Esophagus muscularis mucosa (tissue), 4 donors: ENCODE data around the gene WTAP. TPM values are rescaled to one million over a fixed set of nuclear protein-coding genes. Genes with fewer than 3 reads are reported as not detected.
A peak's percentile ranks its signal among the peaks of the same experiment; 100 is the strongest.

Source experiments
- DNase-seq: peaks from one replicate; pipeline ENCODE4 v3.0.0-alpha.2; 2017; ENCODE audit errors: extremely low spot score
- H3K27ac ChIP-seq, 4 donors: fragments of 200-600 bp; sonication (generic); replicated peaks in 1 of 4; 1 replicate in 3 of 4; 2 replicates in 1 of 4; pipeline ENCODE4 v1.5.1; 2016 to 2019; ENCODE audit warnings: mild to moderate bottlenecking in 1 of 4
- H3K27me3 ChIP-seq, 4 donors: fragments of 200-600 bp; sonication (generic); one replicate each; pipeline versions ENCODE4 v1.5.1 to v1.6.0; 2016 to 2019
- H3K36me3 ChIP-seq, 4 donors: fragments of 200-600 bp; sonication (generic); one replicate each; pipeline ENCODE4 v1.5.1; 2016 to 2019
- H3K4me1 ChIP-seq, 4 donors: fragments of 200-600 bp; sonication (generic); one replicate each; pipeline ENCODE4 v1.5.1; 2016 to 2019
- H3K4me3 ChIP-seq, 4 donors: fragments of 200-600 bp; sonication (generic); 1 replicate in 2 of 4; 2 replicates in 2 of 4; pipeline ENCODE4 v1.5.1; 2016 to 2019; ENCODE audit warnings: mild to moderate bottlenecking in 4 of 4, moderate library complexity in 1 of 4
- H3K9me3 ChIP-seq, 4 donors: fragments of 200-600 bp; sonication (generic); 1 replicate in 3 of 4; 2 replicates in 1 of 4; pipeline ENCODE4 v1.5.1; 2016 to 2019
- EP300 ChIP-seq: sonication (generic); formaldehyde crosslinking; IDR thresholded peaks from one replicate; pipeline ENCODE4 v1.6.1; 2017; ENCODE audit warnings: antibody characterized with exemption
- POLR2A ChIP-seq: fragments of 450-650 bp; IDR thresholded peaks from one replicate; pipeline ENCODE4 v1.6.1; 2017; ENCODE audit warnings: antibody characterized with exemption, moderate library complexity, mild to moderate bottlenecking, low read depth
- POLR2AphosphoS5 ChIP-seq, 2 donors: sonication (generic); formaldehyde crosslinking; IDR thresholded peaks; one replicate each; pipeline ENCODE4 v1.6.1; 2017; ENCODE audit warnings: antibody characterized with exemption in 2 of 2
- WGBS: methylation state at CpG from one replicate; pipeline ENCODE4 v1.1.5; 2018; 5-methylcytosine and 5-hydroxymethylcytosine counted together
- intact Hi-C: fragments of 100-400 bp; cut with DNase I; formaldehyde crosslinking; loops from one replicate; pipeline ENCODE4 v1.15.1; 2023
- total RNA-seq, 4 donors: library from RNA; depleted of rRNA; stranded (reverse); fragments of >200 nt; gene quantifications; one replicate each; pipeline versions ENCODE4 v1.1.0 to v1.2.1, GENCODE V29; 2016
- TF ChIP-seq, protein P1 (sequence below), 3 experiments: fragments of 200-600 bp in 2 of 3; fragments of 450-650 bp in 1 of 3; sonication (generic) in 2 of 3; IDR thresholded peaks; one replicate each; pipeline ENCODE4 v1.5.1; 2017 to 2019; ENCODE audit warnings: antibody characterized with exemption in 3 of 3, mild to moderate bottlenecking in 2 of 3, moderate library complexity in 1 of 3

The WTAP gene
- total RNA-seq, 4 donors from 2014 or later = 62.7 to 96.9 (median 75.3) TPM

GRCh38 chr6:159788276-159788675 lies 61.0 kb downstream of the WTAP start:
- 35% methylated on average over 15 of the region's 15 CpGs for WGBS
- H3K9me3 ChIP-seq = no peaks in the 10 kb centered on the region
- H3K4me1 ChIP-seq = peaks cover 38 to 74% (median 60%) of the 10 kb centered on the region in 4 donors
- no peaks in the 10 kb centered on the region for H3K27me3 ChIP-seq
- intact Hi-C loops = loop anchor here (2.0 to 5.0 kb wide), 2 partner anchors 56 to 95 kb away; partner anchors contain the start of gene SOD2
- TF ChIP-seq POLR2AphosphoS5 (IDR thresholded peaks at IDR 0.05) (no peak), EP300 (no peak), POLR2A (no peak)
- TF ChIP-seq, protein P1, sequence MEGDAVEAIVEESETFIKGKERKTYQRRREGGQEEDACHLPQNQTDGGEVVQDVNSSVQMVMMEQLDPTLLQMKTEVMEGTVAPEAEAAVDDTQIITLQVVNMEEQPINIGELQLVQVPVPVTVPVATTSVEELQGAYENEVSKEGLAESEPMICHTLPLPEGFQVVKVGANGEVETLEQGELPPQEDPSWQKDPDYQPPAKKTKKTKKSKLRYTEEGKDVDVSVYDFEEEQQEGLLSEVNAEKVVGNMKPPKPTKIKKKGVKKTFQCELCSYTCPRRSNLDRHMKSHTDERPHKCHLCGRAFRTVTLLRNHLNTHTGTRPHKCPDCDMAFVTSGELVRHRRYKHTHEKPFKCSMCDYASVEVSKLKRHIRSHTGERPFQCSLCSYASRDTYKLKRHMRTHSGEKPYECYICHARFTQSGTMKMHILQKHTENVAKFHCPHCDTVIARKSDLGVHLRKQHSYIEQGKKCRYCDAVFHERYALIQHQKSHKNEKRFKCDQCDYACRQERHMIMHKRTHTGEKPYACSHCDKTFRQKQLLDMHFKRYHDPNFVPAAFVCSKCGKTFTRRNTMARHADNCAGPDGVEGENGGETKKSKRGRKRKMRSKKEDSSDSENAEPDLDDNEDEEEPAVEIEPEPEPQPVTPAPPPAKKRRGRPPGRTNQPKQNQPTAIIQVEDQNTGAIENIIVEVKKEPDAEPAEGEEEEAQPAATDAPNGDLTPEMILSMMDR (IDR thresholded peaks at IDR 0.05) = no peak
- DNase-seq = no peak
- peak overlapping the region in 3 of 4 donors; percentile 96 to 99 (median 98) for H3K27ac ChIP-seq
- peak overlapping the region; percentile 87 to 100 (median 97) for H3K4me3 ChIP-seq
- H3K36me3 ChIP-seq = peaks cover 12 to 62% (median 49%) of the 10 kb centered on the region in 4 donors

DNA sequence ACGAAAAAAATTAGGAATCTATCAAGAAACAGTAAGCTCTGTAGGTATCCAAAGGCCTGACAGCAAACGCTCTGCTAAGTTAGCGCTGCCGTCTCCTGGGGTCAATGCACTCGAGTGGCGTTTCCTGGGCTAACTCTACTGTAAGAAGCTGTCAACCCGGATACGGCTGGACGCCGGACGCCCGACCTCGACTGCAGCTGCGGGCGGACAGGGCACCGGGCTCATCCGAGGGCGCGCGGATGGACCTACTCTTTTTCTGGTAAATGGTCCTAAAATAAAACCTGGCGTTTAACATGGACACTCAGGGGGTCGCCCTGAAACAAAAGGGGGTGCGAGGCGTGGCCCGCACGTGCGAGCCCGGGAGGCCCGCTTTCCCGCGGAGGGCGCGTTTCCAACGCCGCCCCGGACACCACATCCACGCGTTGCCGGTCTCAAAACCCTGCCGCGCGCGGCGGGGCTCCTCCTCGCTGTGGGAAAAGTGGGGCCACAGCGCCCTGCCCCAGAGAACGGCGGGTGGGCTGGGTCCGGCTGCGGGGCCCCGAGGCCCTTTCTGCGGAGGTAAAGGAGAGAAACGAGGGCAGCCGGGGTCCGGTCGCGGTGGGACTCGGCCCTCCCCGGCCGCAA lies 61.6 kb downstream of the WTAP start:
- peaks cover 38 to 76% (median 64%) of the 10 kb centered on the region in 4 donors for H3K4me1 ChIP-seq
- peaks cover 12 to 62% (median 45%) of the 10 kb centered on the region in 4 donors for H3K36me3 ChIP-seq
- intact Hi-C loops = loop anchor here (2.0 to 5.0 kb wide), 2 partner anchors 57 to 96 kb away; partner anchors contain the start of gene SOD2

GRCh38 chr6:159789377-159790148 lies 62.3 kb downstream of the WTAP start, which contains the start of gene TCP1:
Gene TCP1 (minus strand): TSS chr6:159789602. CDS start chr6:159789468, 134 bp downstream.
- WGBS = under 1% methylated on average over 44 of the region's 64 CpGs
- H3K4me3 ChIP-seq = peak within 1 kb of the TSS; percentile 87 to 100 (median 97)
- intact Hi-C loops = loop anchor here (2.0 to 10.0 kb wide), 4 partner anchors 57 to 245 kb away; partner anchors contain the start of gene SOD2
- TF ChIP-seq POLR2A (peak; percentile 93), POLR2AphosphoS5 (IDR thresholded peaks at IDR 0.05) (peak; percentile 98 to 99)
- TF ChIP-seq, protein P1 (IDR thresholded peaks at IDR 0.05) = no peak
- H3K36me3 ChIP-seq = peaks cover 7 to 62% (median 42%) of the 10 kb centered on the region in 4 donors
- H3K4me1 ChIP-seq = peaks cover 38 to 80% (median 70%) of the 10 kb centered on the region in 4 donors
- no peaks in the 10 kb centered on the region for H3K9me3 ChIP-seq
- peak; percentile 100 for DNase-seq
- H3K27me3 ChIP-seq = no peaks in the 10 kb centered on the region
- H3K27ac ChIP-seq = peak within 1 kb of the TSS; percentile 96 to 99 (median 97)

More for the DNA sequence above, 61.6 kb downstream of the WTAP start:
- TF ChIP-seq POLR2AphosphoS5 (IDR thresholded peaks at IDR 0.05) (peak in 1 of 2 donors; percentile 37), EP300 (no peak), POLR2A (no peak)
- TF ChIP-seq, protein P1 (IDR thresholded peaks at IDR 0.05) = peak in 1 of 3 experiments; percentile 1
- Histone ChIP-seq H3K27ac (peak overlapping the region; percentile 96 to 99 (median 97)), H3K4me3 (peak overlapping the region; percentile 87 to 100 (median 97)), H3K9me3 (no peaks in the 10 kb centered on the region), H3K27me3 (no peaks in the 10 kb centered on the region)
- no peak for DNase-seq
- WGBS = 0% methylated on average over 21 of the region's 60 CpGs

DNA sequence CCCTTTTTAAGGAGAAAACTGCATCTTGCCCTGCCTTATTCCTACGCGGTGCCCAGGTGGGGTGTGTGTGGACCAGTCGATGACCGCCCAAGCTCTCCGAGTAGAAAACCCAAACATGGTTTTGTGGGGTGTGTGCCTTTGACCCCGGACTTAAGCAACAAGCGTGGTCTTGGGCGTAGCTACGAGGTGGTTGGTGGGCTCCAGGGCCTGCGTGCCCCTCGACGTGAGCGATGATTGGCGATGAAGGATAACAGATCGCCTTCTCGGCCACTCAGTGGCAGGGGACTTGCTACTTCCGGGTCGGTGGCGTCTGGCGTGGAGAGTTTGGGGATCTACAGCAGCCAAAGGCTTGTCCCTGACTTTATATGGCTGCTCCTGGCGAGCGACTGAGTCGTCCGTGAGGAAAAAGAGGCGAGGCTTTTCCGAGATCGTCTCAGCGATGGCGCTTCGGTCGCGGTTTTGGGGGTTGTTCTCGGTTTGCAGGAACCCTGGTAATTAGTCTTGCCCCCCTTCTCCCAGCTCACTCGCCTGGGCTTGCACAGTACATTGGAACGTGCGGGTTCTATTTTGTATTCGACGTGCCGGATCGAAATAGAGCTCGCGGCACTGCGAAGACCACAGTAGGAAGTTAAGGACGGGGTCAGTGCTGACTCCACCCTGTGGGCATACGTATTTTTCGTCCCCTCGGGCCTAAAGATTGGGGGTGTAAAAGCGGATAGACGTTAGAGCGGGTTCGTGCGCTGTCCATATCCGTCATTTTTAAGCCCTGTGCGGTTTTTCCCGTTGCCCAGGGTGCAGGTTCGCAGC lies 63.0 kb downstream of the WTAP start, which contains the start of gene MRPL18:
Gene MRPL18 (plus strand): TSS at position 319 of the 807 bp plus-strand sequence. CDS start 121 bp downstream, at position 440.
- intact Hi-C loops = loop anchor here (10.0 kb wide), 2 partner anchors 184 to 244 kb away; no protein-coding TSS in a partner anchor
- 0% methylated on average over 34 of the region's 56 CpGs for WGBS
- H3K4me1 ChIP-seq = peaks cover 38 to 73% (median 72%) of the 10 kb centered on the region in 4 donors
- peaks cover under 1 to 59% (median 37%) of the 10 kb centered on the region in 4 donors for H3K36me3 ChIP-seq
- peak within 1 kb of the TSS; percentile 87 to 100 (median 97) for H3K4me3 ChIP-seq
- DNase-seq = peak; percentile 99
- H3K9me3 ChIP-seq = no peaks in the 10 kb centered on the region
- TF ChIP-seq, protein P1 (IDR thresholded peaks at IDR 0.05) = no peak
- peak; percentile 87 to 89 for TF ChIP-seq POLR2AphosphoS5 (IDR thresholded peaks at IDR 0.05)
- no peaks in the 10 kb centered on the region for H3K27me3 ChIP-seq
- peak within 1 kb of the TSS; percentile 96 to 99 (median 97) for H3K27ac ChIP-seq
